Ovary (tissue), 3 donors: Measurements from ENCODE around the gene AP3B1.

ENCODE experiments used
- POLR2A ChIP-seq: fragments of 450-650 bp; IDR thresholded peaks from one replicate; pipeline ENCODE4 v1.6.1; 2017; ENCODE audit warnings: antibody characterized with exemption, mild to moderate bottlenecking, moderate library complexity
- TF ChIP-seq, protein P1 (sequence below), 3 donors: fragments of 450-650 bp in 2 of 3; fragments of 200-600 bp in 1 of 3; IDR thresholded peaks; one replicate each; pipeline versions ENCODE4 v1.5.1 to v1.8.0; 2016 to 2022; ENCODE audit warnings: antibody characterized with exemption in 3 of 3, mild to moderate bottlenecking in 1 of 3
- donor health status: DM: no; HTN: no; CAD: no.

DNA sequence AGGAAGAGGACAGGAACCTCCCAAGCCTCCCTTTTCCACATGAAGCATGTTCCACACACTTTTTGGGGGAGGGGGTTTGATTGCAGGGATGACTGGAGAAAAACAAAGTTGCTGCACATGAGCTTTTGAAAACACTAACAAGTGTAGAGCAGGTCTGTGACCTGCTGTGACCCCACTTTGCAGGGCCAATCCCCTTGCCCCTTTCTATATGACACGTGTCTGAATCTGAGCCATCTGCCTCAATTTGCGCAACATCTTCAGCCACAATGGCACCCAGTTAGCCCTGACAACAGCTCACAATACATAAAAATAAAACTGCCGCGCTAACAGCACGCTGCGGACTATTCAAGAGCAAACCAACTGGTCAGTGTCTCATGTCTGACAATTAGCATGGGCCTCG is 290.6 kb downstream of the AP3B1 start:
- TF ChIP-seq, protein P1, sequence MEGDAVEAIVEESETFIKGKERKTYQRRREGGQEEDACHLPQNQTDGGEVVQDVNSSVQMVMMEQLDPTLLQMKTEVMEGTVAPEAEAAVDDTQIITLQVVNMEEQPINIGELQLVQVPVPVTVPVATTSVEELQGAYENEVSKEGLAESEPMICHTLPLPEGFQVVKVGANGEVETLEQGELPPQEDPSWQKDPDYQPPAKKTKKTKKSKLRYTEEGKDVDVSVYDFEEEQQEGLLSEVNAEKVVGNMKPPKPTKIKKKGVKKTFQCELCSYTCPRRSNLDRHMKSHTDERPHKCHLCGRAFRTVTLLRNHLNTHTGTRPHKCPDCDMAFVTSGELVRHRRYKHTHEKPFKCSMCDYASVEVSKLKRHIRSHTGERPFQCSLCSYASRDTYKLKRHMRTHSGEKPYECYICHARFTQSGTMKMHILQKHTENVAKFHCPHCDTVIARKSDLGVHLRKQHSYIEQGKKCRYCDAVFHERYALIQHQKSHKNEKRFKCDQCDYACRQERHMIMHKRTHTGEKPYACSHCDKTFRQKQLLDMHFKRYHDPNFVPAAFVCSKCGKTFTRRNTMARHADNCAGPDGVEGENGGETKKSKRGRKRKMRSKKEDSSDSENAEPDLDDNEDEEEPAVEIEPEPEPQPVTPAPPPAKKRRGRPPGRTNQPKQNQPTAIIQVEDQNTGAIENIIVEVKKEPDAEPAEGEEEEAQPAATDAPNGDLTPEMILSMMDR (IDR thresholded peaks at IDR 0.05) = no peak
- no peak for TF ChIP-seq POLR2A
